H9 (cell line): ENCODE data around the gene KLHDC1. TPM values are rescaled to one million over a fixed set of nuclear protein-coding genes. Genes with fewer than 3 reads are reported as not detected.

Experiments
- DNase-seq: peaks from one replicate; pipeline ENCODE4 v3.0.0-alpha.2; 2017
- H2AFZ ChIP-seq: one replicate; pipeline ENCODE4 v1.6.1; 2013; ENCODE audit warnings: mild to moderate bottlenecking, low read length, control low read depth, moderate library complexity
- H2AK5ac ChIP-seq: 2 replicates; pipeline ENCODE4 v1.6.1; 2013; ENCODE audit warnings: low read length, control low read depth, mixed read lengths; ENCODE audit not compliant: insufficient read length
- H2BK120ac ChIP-seq: one replicate; pipeline ENCODE4 v1.6.1; 2013; ENCODE audit warnings: low read depth, mild to moderate bottlenecking, low read length, control low read depth, inconsistent platforms; ENCODE audit not compliant: poor library complexity, severe bottlenecking
- H2BK12ac ChIP-seq: 2 replicates; pipeline ENCODE4 v1.6.1; 2013; ENCODE audit warnings: low read length, control low read depth, mixed read lengths, low read depth; ENCODE audit not compliant: insufficient read length
- H2BK15ac ChIP-seq: 2 replicates; pipeline ENCODE4 v1.6.1; 2013; ENCODE audit warnings: low read depth, low read length, control low read depth
- H2BK20ac ChIP-seq: one replicate; pipeline ENCODE4 v1.6.1; 2013; ENCODE audit warnings: low read depth, mild to moderate bottlenecking, low read length, control low read depth, inconsistent platforms; ENCODE audit not compliant: poor library complexity, severe bottlenecking
- H2BK5ac ChIP-seq: 2 replicates; pipeline ENCODE4 v1.6.1; 2013; ENCODE audit warnings: low read length, control low read depth, mixed read lengths; ENCODE audit not compliant: insufficient read length
- H3K14ac ChIP-seq: 2 replicates; pipeline ENCODE4 v1.6.1; 2013; ENCODE audit warnings: low read length, control low read depth; ENCODE audit not compliant: insufficient read depth
- H3K18ac ChIP-seq: 2 replicates; pipeline ENCODE4 v1.6.1; 2013; ENCODE audit warnings: low read depth, mild to moderate bottlenecking, mixed read lengths, low read length, control low read depth; ENCODE audit not compliant: insufficient read length
- H3K23ac ChIP-seq: 2 replicates; pipeline ENCODE4 v1.6.1; 2013; ENCODE audit warnings: low read length, control low read depth, mixed read lengths, low read depth; ENCODE audit not compliant: insufficient read length
- H3K23me2 ChIP-seq: 2 replicates; pipeline ENCODE4 v1.6.1; 2013; ENCODE audit warnings: low read depth, mild to moderate bottlenecking, mixed read lengths, low read length, control low read depth; ENCODE audit not compliant: insufficient read length, poor library complexity, severe bottlenecking
- H3K27ac ChIP-seq: 2 replicates; pipeline ENCODE4 v1.5.1; 2013; ENCODE audit warnings: low read length, control low read depth, mixed read lengths, low read depth; ENCODE audit not compliant: insufficient read length
- H3K27me3 ChIP-seq: 2 replicates; pipeline ENCODE4 v1.6.1; 2013; ENCODE audit warnings: low read length, control low read depth, inconsistent platforms; ENCODE audit not compliant: insufficient read depth
- H3K4ac ChIP-seq: 2 replicates; pipeline ENCODE4 v1.6.1; 2013; ENCODE audit warnings: low read depth, mild to moderate bottlenecking, control low read depth, inconsistent platforms, low read length, moderate library complexity
- H3K4me1 ChIP-seq: 2 replicates; pipeline ENCODE4 v1.6.1; 2013; ENCODE audit warnings: low read length, control low read depth, inconsistent platforms; ENCODE audit not compliant: insufficient read depth
- H3K4me2 ChIP-seq: 2 replicates; pipeline ENCODE4 v1.6.1; 2013; ENCODE audit warnings: low read length, control low read depth, mixed read lengths; ENCODE audit not compliant: insufficient read length, insufficient read depth
- H3K56ac ChIP-seq: 2 replicates; pipeline ENCODE4 v1.6.1; 2013; ENCODE audit warnings: low read depth, mild to moderate bottlenecking, mixed read lengths, low read length, control low read depth; ENCODE audit not compliant: insufficient read length
- H3K79me1 ChIP-seq: 2 replicates; pipeline ENCODE4 v1.6.1; 2013; ENCODE audit warnings: low read depth, mild to moderate bottlenecking, moderate library complexity, low read length, control low read depth, inconsistent platforms; ENCODE audit not compliant: insufficient read depth, poor library complexity, severe bottlenecking
- H3K79me2 ChIP-seq: 2 replicates; pipeline ENCODE4 v1.6.1; 2013; ENCODE audit warnings: low read length, control low read depth, inconsistent platforms; ENCODE audit not compliant: insufficient read depth
- H3K9ac ChIP-seq: 2 replicates; pipeline ENCODE4 v1.6.1; 2013; ENCODE audit warnings: low read length, control low read depth, mixed read lengths; ENCODE audit not compliant: insufficient read length; ENCODE audit errors: extremely low read depth
- H3K9me3 ChIP-seq: one replicate; pipeline ENCODE4 v1.6.1; 2013; ENCODE audit warnings: low read depth, low read length, inconsistent platforms; ENCODE audit not compliant: control insufficient read depth
- H3T11ph ChIP-seq: one replicate; pipeline ENCODE4 v1.6.1; 2013; ENCODE audit warnings: mild to moderate bottlenecking, low read length, control low read depth, inconsistent platforms
- H4K20me1 ChIP-seq: one replicate; pipeline ENCODE4 v1.6.1; 2013; ENCODE audit not compliant: control insufficient read depth, insufficient read length, insufficient read depth
- H4K5ac ChIP-seq: 2 replicates; pipeline ENCODE4 v1.6.1; 2013; ENCODE audit warnings: low read depth, mild to moderate bottlenecking, mixed read lengths, low read length, control low read depth; ENCODE audit not compliant: insufficient read length
- H4K8ac ChIP-seq: replicated peaks from 2 replicates; pipeline ENCODE4 v1.6.1; 2013; ENCODE audit warnings: low read length, control low read depth, mixed read lengths, low read depth; ENCODE audit not compliant: insufficient read length
- H4K91ac ChIP-seq: 2 replicates; pipeline ENCODE4 v1.6.1; 2013; ENCODE audit warnings: low read depth, mild to moderate bottlenecking, moderate library complexity, mixed read lengths, low read length, control low read depth; ENCODE audit not compliant: insufficient read length
- H3K27ac Mint-ChIP-seq, 3 experiments: 2 replicates in 2 of 3; 3 replicates in 1 of 3; pipeline ENCODE4 v1.8.0; 2020 to 2021; ENCODE audit warnings: mixed read lengths in 3 of 3, mild to moderate bottlenecking in 1 of 3, moderate library complexity in 1 of 3
- H3K27me3 Mint-ChIP-seq: 2 replicates; pipeline ENCODE4 v1.8.0; 2021; ENCODE audit warnings: low read depth, mild to moderate bottlenecking, moderate library complexity, mixed read lengths
- H3K36me3 Mint-ChIP-seq, 3 experiments: 2 replicates in 2 of 3; 3 replicates in 1 of 3; pipeline ENCODE4 v1.8.0; 2020 to 2021; ENCODE audit warnings: low read depth in 3 of 3, mixed read lengths in 3 of 3; ENCODE audit not compliant: insufficient read depth in 1 of 3
- H3K4me1 Mint-ChIP-seq, 2 experiments: 2 replicates each; pipeline ENCODE4 v1.8.0; 2020; ENCODE audit warnings: mixed read lengths in 2 of 2
- H3K4me3 Mint-ChIP-seq, 2 experiments: 2 replicates in 1 of 2; 3 replicates in 1 of 2; pipeline ENCODE4 v1.8.0; 2020 to 2021; ENCODE audit warnings: mild to moderate bottlenecking in 2 of 2, mixed read lengths in 2 of 2, moderate library complexity in 1 of 2
- H3K9me3 Mint-ChIP-seq, 2 experiments: 2 replicates in 1 of 2; 3 replicates in 1 of 2; pipeline ENCODE4 v1.8.0; 2020; ENCODE audit warnings: mild to moderate bottlenecking in 2 of 2, mixed read lengths in 2 of 2, moderate library complexity in 1 of 2
- CTCF ChIP-seq: fragments of 200-600 bp; sonication (generic); conservative IDR thresholded peaks from 3 replicates; pipeline ENCODE4 v1.8.0; 2021; ENCODE audit warnings: antibody characterized with exemption, mild to moderate bottlenecking
- WGBS: extraction: QIAGEN DNeasy Blood & Tissue Kit; methylation state at CpG from one replicate; pipeline ENCODE4 v1.1.7; 2013; ENCODE audit warnings: missing lambda C conversion rate, low lambda C conversion rate, mixed read lengths; ENCODE audit not compliant: insufficient read length; ENCODE audit errors: extremely low coverage; 5-methylcytosine and 5-hydroxymethylcytosine counted together
- total RNA-seq: library from RNA; stranded (reverse); gene quantifications from 2 replicates; pipeline ENCODE4 v1.2.1, GENCODE V29; 2021

Gene KLHDC1
- total RNA-seq, 1 experiment from 2014 or later, result not detected

GRCh38 chr14:49659526-49660455, 33.1 kb upstream of the KLHDC1 start:
- H3K27ac ChIP-seq, result no peak overlapping the region
- H3K9ac ChIP-seq, result no peak overlapping the region
- H3K14ac ChIP-seq, result no peak overlapping the region
- no peaks in the 10 kb centered on the region for H3K79me1 ChIP-seq
- no peaks in the 10 kb centered on the region for H3K9me3 ChIP-seq
- no peak for TF ChIP-seq CTCF
- H3K56ac ChIP-seq, result no peak overlapping the region
- no peaks in the 10 kb centered on the region for H4K20me1 ChIP-seq
- no peak for DNase-seq
- H3K27ac Mint-ChIP-seq, result no peak overlapping the region; a peak in 1 of 7 replicates
- no CpG with 5 or more reads among the region's 2 CpGs for WGBS
- H3K27me3 Mint-ChIP-seq, result no peaks in the 10 kb centered on the region
- H3K9me3 Mint-ChIP-seq, result no peaks in the 10 kb centered on the region
- no peaks in the 10 kb centered on the region for H3K27me3 ChIP-seq
- no peak overlapping the region for H3T11ph ChIP-seq
- H2BK12ac ChIP-seq, result no peak overlapping the region
- peaks cover 0 to 19% (median 5%) of the 10 kb centered on the region in 3 experiments; a peak in 3 of 7 replicates for H3K36me3 Mint-ChIP-seq
- no peak overlapping the region for H2AK5ac ChIP-seq
- H4K8ac ChIP-seq, result no peak overlapping the region
- H3K4ac ChIP-seq, result no peak overlapping the region
- H2AFZ ChIP-seq, result no peak overlapping the region
- H4K5ac ChIP-seq, result no peak overlapping the region
- H3K79me2 ChIP-seq, result no peaks in the 10 kb centered on the region
- H3K23me2 ChIP-seq, result no peaks in the 10 kb centered on the region
- H3K4me3 Mint-ChIP-seq, result no peak overlapping the region
- no peak overlapping the region for H2BK5ac ChIP-seq
- no peak overlapping the region for H2BK15ac ChIP-seq
- H3K23ac ChIP-seq, result no peak overlapping the region
- H3K4me1 ChIP-seq, result no peaks in the 10 kb centered on the region
- H2BK120ac ChIP-seq, result no peak overlapping the region
- no peak overlapping the region for H3K18ac ChIP-seq
- no peak overlapping the region for H2BK20ac ChIP-seq
- H3K4me2 ChIP-seq, result no peak overlapping the region
- no peak overlapping the region for H4K91ac ChIP-seq
- H3K4me1 Mint-ChIP-seq, result no peaks in the 10 kb centered on the region
